ENCODE data around the gene FGD6.

The FGD6 gene

DNA sequence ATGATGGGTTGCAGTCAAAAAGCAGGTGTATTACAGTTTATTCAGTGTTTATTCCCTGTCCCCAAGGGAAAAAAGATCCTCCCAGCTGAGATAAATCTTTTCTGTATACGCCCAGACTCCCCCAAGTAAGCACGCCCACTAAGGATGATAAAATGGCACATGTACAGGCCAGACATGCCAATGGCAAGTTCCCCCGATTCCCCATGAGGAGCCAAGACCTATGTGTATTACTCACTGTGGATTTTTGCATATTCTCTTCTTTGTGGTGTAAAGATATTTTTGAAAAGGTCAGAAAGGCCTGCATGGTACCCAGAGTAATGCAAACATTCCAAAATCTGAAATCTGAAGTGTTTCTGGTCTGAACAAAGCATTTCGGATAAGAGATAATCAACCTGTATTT lies 166.0 kb downstream of the FGD6 start:
- no peak for DNase-seq (ENCODE audit: low read depth)
- H3K4me3 ChIP-seq (ENCODE audit: low read depth, low read length) = no peak overlapping the region
- in situ Hi-C loops (cut with HindIII; ENCODE audit: low sequenced_read_pairs) = no loop called here
- TF ChIP-seq, protein P1, sequence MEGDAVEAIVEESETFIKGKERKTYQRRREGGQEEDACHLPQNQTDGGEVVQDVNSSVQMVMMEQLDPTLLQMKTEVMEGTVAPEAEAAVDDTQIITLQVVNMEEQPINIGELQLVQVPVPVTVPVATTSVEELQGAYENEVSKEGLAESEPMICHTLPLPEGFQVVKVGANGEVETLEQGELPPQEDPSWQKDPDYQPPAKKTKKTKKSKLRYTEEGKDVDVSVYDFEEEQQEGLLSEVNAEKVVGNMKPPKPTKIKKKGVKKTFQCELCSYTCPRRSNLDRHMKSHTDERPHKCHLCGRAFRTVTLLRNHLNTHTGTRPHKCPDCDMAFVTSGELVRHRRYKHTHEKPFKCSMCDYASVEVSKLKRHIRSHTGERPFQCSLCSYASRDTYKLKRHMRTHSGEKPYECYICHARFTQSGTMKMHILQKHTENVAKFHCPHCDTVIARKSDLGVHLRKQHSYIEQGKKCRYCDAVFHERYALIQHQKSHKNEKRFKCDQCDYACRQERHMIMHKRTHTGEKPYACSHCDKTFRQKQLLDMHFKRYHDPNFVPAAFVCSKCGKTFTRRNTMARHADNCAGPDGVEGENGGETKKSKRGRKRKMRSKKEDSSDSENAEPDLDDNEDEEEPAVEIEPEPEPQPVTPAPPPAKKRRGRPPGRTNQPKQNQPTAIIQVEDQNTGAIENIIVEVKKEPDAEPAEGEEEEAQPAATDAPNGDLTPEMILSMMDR (IDR thresholded peaks at IDR 0.05; ENCODE audit: low read depth, low read length, missing control alignments) = no peak

DNA sequence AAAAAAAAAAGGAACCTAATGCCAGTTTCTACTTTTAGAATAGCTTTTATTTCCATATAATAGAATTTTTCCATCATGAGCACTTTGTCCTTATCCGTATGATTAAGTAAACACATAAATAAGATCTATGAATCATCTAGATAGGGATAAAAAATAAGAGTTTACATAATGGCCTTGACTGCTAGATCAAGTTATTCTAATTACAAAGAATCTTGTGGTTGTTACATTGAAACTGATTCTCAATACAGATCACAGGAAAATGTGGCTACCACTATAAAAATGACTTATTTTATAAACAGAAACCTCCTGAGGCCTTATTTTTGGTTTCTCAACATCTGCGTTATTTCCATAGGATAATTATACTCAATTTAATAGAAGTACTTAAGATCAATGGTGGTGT lies 179.4 kb downstream of the FGD6 start:
- DNase-seq (ENCODE audit: low read depth) = no peak
- no peak overlapping the region for H3K4me3 ChIP-seq (ENCODE audit: low read depth, low read length)
- in situ Hi-C loops (cut with HindIII; ENCODE audit: low sequenced_read_pairs) = no loop called here
- TF ChIP-seq, protein P1 (IDR thresholded peaks at IDR 0.05; ENCODE audit: low read depth, low read length, missing control alignments) = no peak

DNA sequence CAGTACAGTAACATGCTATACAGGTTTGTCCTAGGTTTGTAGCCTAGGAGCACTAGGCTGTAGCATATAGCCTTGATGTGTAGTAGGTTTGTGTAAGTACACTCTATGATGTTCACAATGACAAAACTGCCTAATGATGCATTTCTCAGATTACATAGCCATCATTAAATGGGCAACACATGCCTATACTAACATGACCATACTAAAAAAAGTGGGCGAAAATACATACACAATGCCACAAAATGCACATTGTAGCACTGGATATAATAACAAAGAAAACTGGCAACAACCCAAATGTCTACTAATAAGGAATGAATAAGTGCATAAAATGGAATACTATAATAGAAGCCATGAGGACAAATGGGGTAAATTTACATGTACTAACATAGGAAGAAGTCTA lies 182.5 kb downstream of the FGD6 start:
- in situ Hi-C loops (cut with HindIII; ENCODE audit: low sequenced_read_pairs) = no loop called here
- TF ChIP-seq, protein P1 (IDR thresholded peaks at IDR 0.05; ENCODE audit: low read depth, low read length, missing control alignments) = no peak

More for the DNA sequence above, 182.5 kb downstream of the FGD6 start:
- DNase-seq (ENCODE audit: low read depth) = no peak
- no peak overlapping the region for H3K4me3 ChIP-seq (ENCODE audit: low read depth, low read length)
